GM06990 (cell line): ENCODE data around the gene C3orf49.

ENCODE experiments used
- DNase-seq: peaks from one replicate; pipeline ENCODE4 v3.0.0-alpha.2; 2011; ENCODE audit not compliant: insufficient read length; ENCODE audit errors: extremely low read depth
- H3K27me3 ChIP-seq: replicated peaks from 2 replicates; pipeline ENCODE4 v1.6.0; 2011; ENCODE audit warnings: low read length; ENCODE audit not compliant: control insufficient read depth, insufficient read depth
- H3K36me3 ChIP-seq: 2 replicates; pipeline ENCODE4 v1.5.1; 2011; ENCODE audit warnings: low read length; ENCODE audit not compliant: control insufficient read depth, insufficient read depth
- H3K4me3 ChIP-seq: replicated peaks from 2 replicates; pipeline ENCODE4 v1.5.1; 2011; ENCODE audit warnings: low read depth, mild to moderate bottlenecking, control low read depth, low read length
- TF ChIP-seq, protein P1 (sequence below): IDR thresholded peaks from 2 replicates; pipeline ENCODE4 v1.5.1; 2011; ENCODE audit warnings: low read length, control low read depth, mild to moderate bottlenecking, inconsistent platforms; ENCODE audit not compliant: insufficient read depth, poor library complexity, severe bottlenecking

C3orf49 gene

DNA sequence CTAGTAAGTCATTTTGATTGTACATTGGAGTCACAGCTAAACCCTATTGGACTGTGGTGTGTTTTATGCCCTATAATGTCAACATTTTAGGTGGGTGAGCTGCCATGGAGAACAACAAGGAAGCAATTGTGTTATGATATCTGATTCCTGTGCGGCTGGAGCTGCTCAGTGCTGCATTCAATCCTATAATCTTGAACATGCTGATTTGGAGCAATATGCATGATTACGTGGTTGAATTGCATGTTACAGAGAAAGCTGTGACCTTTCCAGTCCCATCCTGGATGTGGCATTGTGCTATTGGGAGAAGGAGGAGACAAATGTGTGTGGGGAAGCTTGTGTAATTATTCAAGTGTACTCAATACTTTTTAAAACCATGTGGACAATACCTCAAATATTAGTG lies 20.1 kb upstream of the C3orf49 start:
- Histone ChIP-seq H3K4me3 (no peak overlapping the region), H3K36me3 (no peaks in the 10 kb centered on the region), H3K27me3 (no peaks in the 10 kb centered on the region)
- DNase-seq: no peak
- TF ChIP-seq, protein P1, sequence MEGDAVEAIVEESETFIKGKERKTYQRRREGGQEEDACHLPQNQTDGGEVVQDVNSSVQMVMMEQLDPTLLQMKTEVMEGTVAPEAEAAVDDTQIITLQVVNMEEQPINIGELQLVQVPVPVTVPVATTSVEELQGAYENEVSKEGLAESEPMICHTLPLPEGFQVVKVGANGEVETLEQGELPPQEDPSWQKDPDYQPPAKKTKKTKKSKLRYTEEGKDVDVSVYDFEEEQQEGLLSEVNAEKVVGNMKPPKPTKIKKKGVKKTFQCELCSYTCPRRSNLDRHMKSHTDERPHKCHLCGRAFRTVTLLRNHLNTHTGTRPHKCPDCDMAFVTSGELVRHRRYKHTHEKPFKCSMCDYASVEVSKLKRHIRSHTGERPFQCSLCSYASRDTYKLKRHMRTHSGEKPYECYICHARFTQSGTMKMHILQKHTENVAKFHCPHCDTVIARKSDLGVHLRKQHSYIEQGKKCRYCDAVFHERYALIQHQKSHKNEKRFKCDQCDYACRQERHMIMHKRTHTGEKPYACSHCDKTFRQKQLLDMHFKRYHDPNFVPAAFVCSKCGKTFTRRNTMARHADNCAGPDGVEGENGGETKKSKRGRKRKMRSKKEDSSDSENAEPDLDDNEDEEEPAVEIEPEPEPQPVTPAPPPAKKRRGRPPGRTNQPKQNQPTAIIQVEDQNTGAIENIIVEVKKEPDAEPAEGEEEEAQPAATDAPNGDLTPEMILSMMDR: no peak

DNA sequence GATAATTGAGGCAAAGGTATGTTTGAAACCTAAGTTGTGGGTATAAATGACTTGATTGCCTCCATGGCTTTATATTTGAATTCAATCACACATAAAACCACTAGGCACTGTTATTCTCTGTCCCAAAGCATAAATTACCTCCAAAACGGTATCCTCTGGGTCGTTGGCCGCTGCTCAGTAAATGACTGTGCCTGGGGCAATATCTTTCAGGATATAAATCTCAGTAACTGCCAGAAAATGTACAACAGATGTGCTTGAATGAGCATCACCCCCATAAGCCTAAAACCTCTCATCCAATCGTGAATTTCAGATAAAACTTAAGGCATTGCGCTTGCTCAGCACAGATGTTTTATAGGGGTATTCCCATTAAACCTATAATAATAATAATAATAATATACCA lies 19.0 kb upstream of the C3orf49 start:
- Histone ChIP-seq H3K4me3 (no peak overlapping the region), H3K27me3 (no peaks in the 10 kb centered on the region), H3K36me3 (no peaks in the 10 kb centered on the region)
- TF ChIP-seq, protein P1: no peak
- DNase-seq: no peak

DNA sequence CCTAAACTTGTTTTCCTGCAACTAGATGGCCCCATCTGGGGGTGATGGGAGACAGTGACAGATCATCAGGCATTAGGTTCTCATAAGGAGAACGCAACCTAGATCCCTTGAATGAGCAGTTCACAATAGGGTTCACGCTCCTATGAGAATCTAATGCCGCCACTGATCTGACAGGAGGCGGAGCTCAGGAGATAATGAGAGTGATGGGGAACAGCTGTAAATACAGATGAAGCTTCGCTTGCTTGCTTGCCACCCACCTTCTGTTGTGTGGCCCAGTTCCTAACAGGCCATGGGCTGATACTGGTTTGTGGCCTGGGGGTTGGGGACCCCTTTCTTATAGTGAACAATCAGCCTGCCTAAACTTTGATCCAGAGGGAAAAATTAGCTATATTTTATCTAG lies 15.2 kb upstream of the C3orf49 start:
- TF ChIP-seq, protein P1: no peak
- Histone ChIP-seq H3K4me3 (no peak overlapping the region), H3K36me3 (no peaks in the 10 kb centered on the region), H3K27me3 (no peaks in the 10 kb centered on the region)
- DNase-seq: no peak

DNA sequence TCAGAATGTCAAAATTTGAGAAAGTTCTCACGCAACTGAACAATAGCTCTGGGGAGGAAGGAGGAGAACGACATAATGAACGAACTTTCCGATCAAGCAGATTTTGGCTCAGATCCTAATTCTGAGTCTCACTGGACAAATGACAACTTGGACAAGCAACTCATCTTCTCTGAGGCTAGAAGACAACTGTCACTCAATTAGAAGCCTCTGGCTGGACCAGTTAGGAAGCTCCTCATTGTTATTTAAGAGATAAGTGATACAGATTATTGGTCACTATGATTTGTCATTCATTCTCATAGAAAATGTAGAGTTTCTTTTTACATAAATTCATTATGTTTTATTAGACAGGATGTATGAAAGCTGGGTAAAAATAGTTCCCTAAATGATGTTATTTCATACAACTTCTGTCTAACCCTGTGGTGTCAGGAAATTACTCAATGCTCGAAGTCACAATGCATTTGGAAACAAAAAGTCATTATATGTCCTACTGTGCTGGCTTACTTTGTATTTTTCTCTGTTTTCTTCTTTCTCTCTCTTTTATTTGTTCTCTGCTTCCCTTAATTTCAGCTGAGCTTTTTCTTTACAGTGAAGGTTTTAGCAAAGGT lies 11.0 kb upstream of the C3orf49 start:
- Histone ChIP-seq H3K36me3 (no peaks in the 10 kb centered on the region), H3K27me3 (no peaks in the 10 kb centered on the region), H3K4me3 (no peak overlapping the region)
- TF ChIP-seq, protein P1: no peak
- no peak for DNase-seq

- Histone ChIP-seq H3K4me3 (no peak overlapping the region), H3K27me3 (no peaks in the 10 kb centered on the region), H3K36me3 (no peaks in the 10 kb centered on the region)
- DNase-seq: no peak
- TF ChIP-seq, protein P1: no peak
Measured at GRCh38 chr3:63808633-63809032, 10.5 kb upstream of the C3orf49 start.

DNA sequence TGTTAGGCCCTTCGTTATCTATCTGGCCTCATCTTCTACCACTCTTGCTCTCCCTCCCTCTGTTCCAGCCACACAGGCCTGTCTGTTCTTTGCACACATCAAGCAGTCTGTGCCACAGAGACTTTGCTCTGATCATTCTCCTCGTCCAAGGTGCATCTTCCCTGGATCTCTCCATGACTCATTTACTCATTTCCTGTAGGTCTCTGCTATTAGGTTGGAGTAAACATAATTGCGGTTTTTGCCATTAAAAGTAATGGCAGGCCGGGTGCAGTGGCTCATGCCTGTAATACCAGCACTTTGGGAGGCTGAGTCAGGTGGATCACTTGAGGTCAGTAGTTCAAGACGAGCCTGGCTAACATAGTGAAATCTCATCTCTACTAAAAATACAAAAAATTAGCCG lies 9.5 kb upstream of the C3orf49 start:
- Histone ChIP-seq H3K36me3 (no peaks in the 10 kb centered on the region), H3K27me3 (no peaks in the 10 kb centered on the region), H3K4me3 (no peak overlapping the region)
- TF ChIP-seq, protein P1: no peak
- DNase-seq: no peak
